ENCODE results near the gene ANKRD12. TPM values are rescaled to one million over a fixed set of nuclear protein-coding genes. Genes with fewer than 3 reads are reported as not detected.

The ANKRD12 gene
- total RNA-seq, 2 experiments from 2014 or later, result 160 to 164 TPM

DNA sequence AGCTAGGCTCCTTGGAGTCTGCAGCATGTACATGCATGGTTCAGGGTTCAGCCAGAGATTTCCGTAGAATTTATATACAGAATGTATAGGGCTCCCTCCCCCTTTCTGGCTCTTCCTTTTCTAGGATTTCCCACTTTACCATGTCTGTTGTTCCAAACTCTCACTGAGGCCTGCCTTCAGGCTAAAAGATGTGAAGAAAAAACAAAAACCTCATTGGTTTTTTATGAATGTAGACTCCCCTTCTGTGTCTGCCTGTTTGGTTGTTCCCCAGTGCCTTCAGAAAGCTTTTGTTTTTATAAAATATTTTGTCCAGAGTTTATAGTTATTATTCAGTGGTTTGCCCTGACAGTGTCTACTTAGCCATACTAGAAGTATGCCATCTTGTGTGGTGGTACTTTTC, 30.5 kb upstream of the ANKRD12 start:
- POLR2A ChIA-PET, result interaction anchor here (0.7 to 35.5 kb wide), 4 partner anchors 10 to 79 kb away, joined by 3 to 914 read pairs (median 101); partner anchors contain the start of gene ANKRD12
- Histone ChIP-seq H3K4me1 (ENCODE audit: insufficient read depth, low read length) (peaks cover 41% of the 10 kb centered on the region), H3K4me3 (ENCODE audit: low read length) (peak overlapping the region; percentile 74), H3K27ac (ENCODE audit: low read depth in 1 of 2, low read length in 2 of 2) (peak overlapping the region; percentile 36 to 61), H3K27me3 (ENCODE audit: control insufficient read depth in 1 of 2, insufficient read depth in 2 of 2, low read length in 2 of 2) (no peaks in the 10 kb centered on the region), H3K9me3 (ENCODE audit: control insufficient read depth in 1 of 2, insufficient read depth in 1 of 2, low read length in 2 of 2) (peaks cover 0 to 4% of the 10 kb centered on the region in 2 experiments), H3K36me3 (ENCODE audit: insufficient read depth, low read length) (no peaks in the 10 kb centered on the region)
- CTCF ChIA-PET, result interaction anchor here (1.6 to 5.7 kb wide), 4 partner anchors 9 to 32 kb away, joined by 4 to 66 read pairs (median 6); partner anchors contain the start of gene ANKRD12
- no peaks in the 10 kb centered on the region for H3K9me3 Mint-ChIP-seq
- peak overlapping the region; percentile 90 for H3K27ac Mint-ChIP-seq
- ATAC-seq (ENCODE audit: poor library complexity), result no peak
- intact Hi-C loops (cut with DNase I, micrococcal nuclease), result loop anchor here (10.0 kb wide), 2 partner anchors 229 to 809 kb away; partner anchors contain the start of genes VAPA (in 2 of the 2) and TWSG1 (in 1 of the 2)
- TF ChIP-seq, protein P1, sequence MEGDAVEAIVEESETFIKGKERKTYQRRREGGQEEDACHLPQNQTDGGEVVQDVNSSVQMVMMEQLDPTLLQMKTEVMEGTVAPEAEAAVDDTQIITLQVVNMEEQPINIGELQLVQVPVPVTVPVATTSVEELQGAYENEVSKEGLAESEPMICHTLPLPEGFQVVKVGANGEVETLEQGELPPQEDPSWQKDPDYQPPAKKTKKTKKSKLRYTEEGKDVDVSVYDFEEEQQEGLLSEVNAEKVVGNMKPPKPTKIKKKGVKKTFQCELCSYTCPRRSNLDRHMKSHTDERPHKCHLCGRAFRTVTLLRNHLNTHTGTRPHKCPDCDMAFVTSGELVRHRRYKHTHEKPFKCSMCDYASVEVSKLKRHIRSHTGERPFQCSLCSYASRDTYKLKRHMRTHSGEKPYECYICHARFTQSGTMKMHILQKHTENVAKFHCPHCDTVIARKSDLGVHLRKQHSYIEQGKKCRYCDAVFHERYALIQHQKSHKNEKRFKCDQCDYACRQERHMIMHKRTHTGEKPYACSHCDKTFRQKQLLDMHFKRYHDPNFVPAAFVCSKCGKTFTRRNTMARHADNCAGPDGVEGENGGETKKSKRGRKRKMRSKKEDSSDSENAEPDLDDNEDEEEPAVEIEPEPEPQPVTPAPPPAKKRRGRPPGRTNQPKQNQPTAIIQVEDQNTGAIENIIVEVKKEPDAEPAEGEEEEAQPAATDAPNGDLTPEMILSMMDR (IDR thresholded peaks at IDR 0.05), result no peak
- peaks cover 61% of the 10 kb centered on the region for H3K36me3 Mint-ChIP-seq (ENCODE audit: low read depth)
- H3K4me1 Mint-ChIP-seq (ENCODE audit: low read depth), result peaks cover 91% of the 10 kb centered on the region
- peak overlapping the region; percentile 95 for H3K4me3 Mint-ChIP-seq
- H3K27me3 Mint-ChIP-seq, result no peaks in the 10 kb centered on the region
- no peak for DNase-seq

DNA sequence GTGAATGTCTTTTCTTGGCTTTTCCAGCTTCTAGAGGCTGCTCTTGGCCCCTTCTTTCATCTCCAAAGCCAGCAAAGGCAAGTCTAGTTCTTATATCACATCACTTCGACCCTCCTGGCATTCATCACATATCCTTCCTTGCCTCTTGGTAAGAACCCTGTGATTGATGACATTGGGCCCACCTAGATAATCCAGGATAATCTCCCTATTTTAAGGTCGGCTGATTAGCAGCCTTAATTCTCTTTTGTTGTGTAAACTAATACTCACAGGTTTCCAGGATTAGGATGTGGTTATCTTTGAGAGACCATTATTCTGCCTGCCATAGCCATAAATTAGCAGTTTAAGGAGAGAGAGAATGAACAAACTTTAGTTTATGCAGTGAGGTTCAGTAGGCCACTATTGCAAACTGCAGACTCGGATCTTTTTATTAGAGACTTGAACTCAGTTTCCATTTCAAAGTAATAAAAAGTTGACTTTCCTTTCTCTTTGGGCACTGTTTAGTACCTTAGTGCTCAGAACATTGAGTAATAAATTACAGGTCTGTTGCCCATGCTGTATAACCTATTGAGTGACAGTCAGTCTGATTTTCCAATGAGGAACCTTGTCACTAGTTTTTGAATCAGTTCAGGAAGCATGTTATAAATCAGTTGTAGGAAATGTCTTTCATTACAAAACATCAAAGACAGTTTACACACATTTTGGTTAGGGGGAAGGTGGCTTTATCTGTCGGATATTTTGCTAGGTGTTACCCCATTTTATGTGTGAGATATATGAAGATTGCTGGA, 29.6 kb upstream of the ANKRD12 start:
- peaks cover 92% of the 10 kb centered on the region for H3K4me1 Mint-ChIP-seq (ENCODE audit: low read depth)
- ChIA-PET POLR2A (interaction anchor here (0.7 to 35.5 kb wide), 4 partner anchors 9 to 78 kb away, joined by 3 to 914 read pairs (median 101); partner anchors contain the start of gene ANKRD12), CTCF (interaction anchor here (2.5 to 5.7 kb wide), 2 partner anchors 10 to 31 kb away, joined by 8 to 66 read pairs; partner anchors contain the start of gene ANKRD12)
- no peaks in the 10 kb centered on the region for H3K9me3 Mint-ChIP-seq
- H3K27me3 Mint-ChIP-seq, result no peaks in the 10 kb centered on the region
- peak overlapping the region; percentile 95 for H3K4me3 Mint-ChIP-seq
- peaks cover 65% of the 10 kb centered on the region for H3K36me3 Mint-ChIP-seq (ENCODE audit: low read depth)
- Histone ChIP-seq H3K4me1 (ENCODE audit: insufficient read depth, low read length) (peaks cover 44% of the 10 kb centered on the region), H3K27me3 (ENCODE audit: control insufficient read depth in 1 of 2, insufficient read depth in 2 of 2, low read length in 2 of 2) (no peaks in the 10 kb centered on the region), H3K36me3 (ENCODE audit: insufficient read depth, low read length) (no peaks in the 10 kb centered on the region), H3K27ac (ENCODE audit: low read depth in 1 of 2, low read length in 2 of 2) (peak overlapping the region; percentile 52 to 61), H3K9me3 (ENCODE audit: control insufficient read depth in 1 of 2, insufficient read depth in 1 of 2, low read length in 2 of 2) (peaks cover 0 to 4% of the 10 kb centered on the region in 2 experiments), H3K4me3 (ENCODE audit: low read length) (peak overlapping the region; percentile 6)
- no peak for DNase-seq
- intact Hi-C loops (cut with DNase I, micrococcal nuclease), result loop anchor here (1.0 to 10.0 kb wide), 3 partner anchors 10 to 808 kb away; partner anchors contain the start of genes VAPA (in 2 of the 2) and TWSG1 (in 1 of the 2)
- ATAC-seq (ENCODE audit: poor library complexity), result no peak
- H3K27ac Mint-ChIP-seq, result peak overlapping the region; percentile 90
- TF ChIP-seq, protein P1 (IDR thresholded peaks at IDR 0.05), result no peak

DNA sequence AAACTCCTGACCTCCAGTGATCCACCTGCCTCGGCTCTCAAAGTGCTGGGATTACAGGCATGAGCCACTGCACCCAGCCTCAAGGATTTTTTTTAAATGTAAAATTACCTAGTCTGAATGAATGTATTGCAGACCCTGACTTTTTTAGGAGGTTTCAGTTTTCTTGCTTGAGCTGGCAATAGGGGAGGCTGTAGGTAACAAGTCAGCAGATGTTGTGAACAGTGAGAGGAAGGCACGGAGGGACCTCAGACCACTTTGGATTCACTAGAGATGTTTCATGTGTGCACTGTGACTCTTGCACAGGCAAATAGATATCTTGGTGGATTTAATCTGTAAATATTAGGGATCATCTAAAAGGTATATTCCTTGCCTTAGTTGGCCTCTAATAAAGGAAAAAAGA, 27.7 kb upstream of the ANKRD12 start:
- H3K4me3 ChIP-seq (ENCODE audit: low read length), result no peak overlapping the region
- peak overlapping the region; percentile 90 for H3K27ac Mint-ChIP-seq
- TF ChIP-seq, protein P1 (IDR thresholded peaks at IDR 0.05), result no peak

More for the DNA sequence above, 27.7 kb upstream of the ANKRD12 start:
- H3K36me3 Mint-ChIP-seq (ENCODE audit: low read depth), result peaks cover 69% of the 10 kb centered on the region
- Histone ChIP-seq H3K4me1 (ENCODE audit: insufficient read depth, low read length) (peaks cover 60% of the 10 kb centered on the region), H3K9me3 (ENCODE audit: control insufficient read depth in 1 of 2, insufficient read depth in 1 of 2, low read length in 2 of 2) (no peaks in the 10 kb centered on the region), H3K27me3 (ENCODE audit: control insufficient read depth in 1 of 2, insufficient read depth in 2 of 2, low read length in 2 of 2) (no peaks in the 10 kb centered on the region), H3K27ac (ENCODE audit: low read depth in 1 of 2, low read length in 2 of 2) (peak overlapping the region in 1 of 2 donors; percentile 14), H3K36me3 (ENCODE audit: insufficient read depth, low read length) (no peaks in the 10 kb centered on the region)
- CTCF ChIA-PET, result interaction anchor here (1.4 to 1.6 kb wide), 3 partner anchors 10 to 35 kb away, joined by 3 to 9 read pairs (median 5); no protein-coding TSS in a partner anchor
- POLR2A ChIA-PET, result interaction anchor here (0.9 to 35.5 kb wide), 8 partner anchors 7 to 35 kb away, joined by 3 to 914 read pairs (median 8); partner anchors contain the start of gene ANKRD12
- DNase-seq, result no peak
- intact Hi-C loops (cut with DNase I, micrococcal nuclease), result loop anchor here (10.0 kb wide), 2 partner anchors 226 to 806 kb away; partner anchors contain the start of genes VAPA (in 2 of the 2) and TWSG1 (in 1 of the 2)
- peak overlapping the region; percentile 77 for H3K4me3 Mint-ChIP-seq
- peaks cover 97% of the 10 kb centered on the region for H3K4me1 Mint-ChIP-seq (ENCODE audit: low read depth)
- no peak for ATAC-seq (ENCODE audit: poor library complexity)
- H3K27me3 Mint-ChIP-seq, result no peaks in the 10 kb centered on the region
- H3K9me3 Mint-ChIP-seq, result no peaks in the 10 kb centered on the region

All from CD4-positive, alpha-beta T cell (primary cell).